ENCODE results near the gene WDFY3.

Gene WDFY3

DNA sequence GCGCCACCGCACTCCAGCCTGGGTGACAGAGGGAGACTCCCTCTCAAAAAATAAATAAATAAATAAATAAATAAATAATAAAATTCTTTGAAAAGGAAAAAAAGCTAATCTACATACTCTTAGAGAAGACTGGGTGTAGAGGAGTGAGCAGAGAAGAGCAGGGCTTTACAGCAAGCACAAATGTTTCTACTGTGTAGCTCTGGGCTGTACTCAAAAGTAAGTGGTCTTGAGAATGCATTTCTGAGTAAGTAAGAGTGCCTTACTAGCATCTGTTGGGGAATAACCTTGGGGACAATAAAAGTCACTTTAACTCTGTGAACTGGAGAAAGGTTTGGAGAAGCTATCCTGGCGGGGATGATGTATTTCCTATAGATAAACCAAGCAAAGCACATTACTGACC lies 185.8 kb downstream of the WDFY3 start:
- DNase-seq = no peak

DNA sequence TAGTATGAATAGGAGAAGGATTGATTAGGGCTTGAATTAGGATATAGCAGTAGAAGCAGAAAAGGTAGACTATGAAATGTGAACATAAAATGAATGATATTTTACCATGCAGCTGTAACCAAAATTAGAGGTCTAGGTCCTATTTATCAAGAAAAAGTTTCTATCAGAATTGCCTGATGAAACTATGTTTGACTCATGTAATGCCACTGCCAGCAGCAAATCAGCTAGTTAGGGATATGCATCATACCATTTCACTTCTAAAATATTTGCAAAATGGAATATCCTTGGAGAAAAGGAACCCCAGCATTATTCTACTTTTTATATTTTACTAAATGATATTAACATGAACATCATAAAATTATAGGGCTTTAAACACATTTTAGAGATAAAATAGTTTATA lies 188.4 kb downstream of the WDFY3 start:
- no peak for DNase-seq

DNA sequence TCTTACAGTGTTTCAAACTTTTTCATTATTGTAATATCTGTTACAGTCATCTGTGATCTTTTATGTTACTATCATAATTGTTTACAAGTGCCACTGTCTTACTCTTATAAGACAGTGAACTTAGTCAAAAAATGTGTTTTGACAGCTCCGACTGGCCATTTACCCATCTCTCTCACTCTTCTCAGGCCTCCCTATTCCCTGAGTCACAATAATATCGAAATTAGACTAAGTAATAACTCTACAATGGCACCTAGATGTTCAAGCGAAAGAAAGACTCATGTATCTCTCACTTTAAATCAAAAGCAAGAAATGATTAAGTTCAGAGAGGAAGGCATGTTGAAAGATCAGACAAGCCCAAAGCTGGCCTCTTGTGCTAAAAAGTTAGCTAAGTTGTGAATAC lies 199.3 kb downstream of the WDFY3 start:
- DNase-seq = no peak

DNA sequence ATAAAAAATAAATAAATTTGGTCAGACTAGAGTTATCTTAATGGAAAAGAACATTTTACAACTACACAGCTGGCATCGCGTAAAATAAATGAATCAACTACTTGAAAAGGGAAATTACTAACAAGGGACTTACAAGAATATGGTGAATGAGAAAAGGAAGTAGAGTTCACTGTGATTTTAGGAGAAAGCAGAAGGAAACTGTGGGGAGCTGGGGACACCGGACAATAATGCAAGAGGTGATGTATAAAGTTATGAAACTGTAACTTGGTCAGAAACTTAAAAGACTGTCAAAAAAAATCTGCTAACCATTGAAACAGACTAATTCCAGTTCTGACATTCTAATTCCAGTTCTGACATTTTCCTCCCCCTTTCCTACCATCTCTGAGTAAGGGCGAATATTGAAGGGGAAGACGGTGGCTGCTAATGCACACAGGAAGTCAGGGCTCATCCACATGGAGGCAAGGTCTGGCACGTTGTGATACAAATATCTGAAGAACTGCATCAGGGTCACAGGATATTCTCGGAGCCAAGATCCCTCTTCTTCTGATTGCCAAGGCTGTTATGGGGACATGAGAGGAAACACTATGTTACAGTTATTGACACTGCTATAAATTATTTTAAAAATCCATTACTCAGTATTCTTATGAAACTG lies 213.0 kb downstream of the WDFY3 start:
- DNase-seq = no peak

DNA sequence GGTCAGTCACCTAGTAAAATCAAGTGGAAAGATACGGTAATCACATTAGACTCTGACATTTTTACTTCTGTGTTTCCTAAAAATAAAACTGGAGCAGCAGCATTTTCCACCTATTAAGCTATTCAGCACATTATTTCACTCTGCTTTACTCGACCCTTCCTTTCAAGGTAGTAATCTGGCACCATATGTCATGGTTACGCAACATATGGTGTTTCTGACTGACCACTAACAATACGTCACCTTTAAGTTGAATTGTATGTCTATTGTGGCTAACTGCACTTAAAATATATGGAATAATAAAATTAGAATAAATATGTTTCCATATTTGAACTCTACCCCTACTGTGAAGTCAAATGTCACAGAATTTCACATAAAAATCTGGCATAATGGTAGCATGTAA lies 214.8 kb downstream of the WDFY3 start:
- DNase-seq = no peak

DNA sequence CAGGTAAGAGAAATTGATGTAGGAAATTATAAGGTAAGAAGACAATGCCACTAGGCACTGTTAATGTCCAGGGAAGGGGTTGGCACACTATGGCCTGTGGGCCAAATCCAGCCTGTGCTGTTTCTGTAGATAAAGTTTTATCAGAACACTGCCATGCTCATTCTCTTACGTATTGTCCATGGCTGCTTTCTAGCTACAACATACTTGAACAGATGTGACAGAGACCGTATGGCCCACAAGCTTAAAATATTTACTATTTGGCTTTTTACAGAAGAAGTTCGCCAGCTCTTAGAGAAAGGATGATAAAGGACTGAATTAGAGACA lies 215.6 kb downstream of the WDFY3 start:
- DNase-seq = no peak

DNA sequence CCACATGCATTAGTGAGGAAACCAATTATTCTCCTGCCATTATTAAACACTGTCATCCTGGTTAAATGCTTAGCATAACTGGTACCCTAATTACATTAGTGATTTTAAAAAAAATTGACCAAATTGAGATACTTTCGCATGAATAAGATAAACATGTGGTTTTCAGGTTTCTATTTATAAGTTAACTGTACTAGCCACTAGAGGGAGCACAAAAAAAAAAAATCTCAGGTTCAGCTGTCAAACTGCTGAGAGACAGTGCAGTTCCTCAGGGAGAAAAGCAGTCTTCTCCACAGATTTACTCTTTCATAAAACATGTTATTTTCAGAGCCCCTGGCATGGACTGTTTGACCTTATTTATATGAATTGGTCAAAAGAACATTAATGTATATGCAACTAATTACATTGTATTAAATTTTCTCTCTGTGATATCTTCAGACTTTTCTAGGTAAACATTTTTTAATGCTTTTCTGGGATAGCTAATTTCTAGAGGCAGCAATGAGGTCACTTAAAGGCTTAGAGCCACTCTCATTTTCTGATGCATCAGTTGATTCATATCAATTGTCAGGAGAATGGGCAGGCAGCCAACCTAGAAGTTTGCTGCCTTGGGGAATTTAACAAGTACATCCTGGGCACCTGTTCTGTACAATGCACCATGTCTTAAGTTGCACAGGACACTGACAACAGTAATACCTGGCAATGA lies 216.1 kb downstream of the WDFY3 start:
- peak; percentile 52 for DNase-seq

DNA sequence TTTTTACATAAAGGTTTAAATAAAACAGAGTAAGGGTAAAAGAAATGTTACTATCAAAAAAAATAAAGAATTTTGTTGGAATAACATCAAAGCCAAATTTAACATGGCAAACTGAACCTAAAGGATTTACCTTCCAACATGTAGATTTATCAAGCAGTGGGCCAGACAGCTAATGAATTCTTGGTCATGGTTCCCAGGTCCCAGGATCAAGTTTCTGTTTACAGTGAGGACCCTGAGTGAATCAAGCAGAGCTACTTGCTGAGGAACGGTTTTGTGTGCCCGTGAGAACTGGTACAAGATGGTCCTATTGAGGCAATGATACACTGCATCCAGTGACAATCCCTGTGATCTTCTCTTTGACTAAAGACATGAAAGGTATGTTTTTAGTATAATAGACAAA lies 226.4 kb downstream of the WDFY3 start:
- DNase-seq = no peak

DNA sequence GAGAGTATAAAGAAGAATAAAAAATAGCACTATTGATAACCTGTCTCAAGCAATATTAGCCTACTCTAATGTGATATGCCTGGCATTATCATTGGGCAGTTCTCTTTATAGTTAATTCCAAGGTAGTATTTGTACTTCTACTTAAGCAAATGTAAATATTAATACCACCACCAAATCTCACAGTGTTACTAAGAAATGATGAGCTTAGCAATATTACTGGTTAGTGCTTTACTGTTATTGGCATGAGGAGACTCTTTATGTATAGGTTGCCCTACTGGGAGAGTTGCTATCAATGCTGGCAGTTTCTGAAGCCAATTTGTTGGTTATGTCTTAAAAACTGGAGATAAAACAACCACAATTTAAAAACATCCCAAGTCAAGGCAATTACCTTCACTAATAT lies 227.9 kb downstream of the WDFY3 start:
- DNase-seq = no peak

DNA sequence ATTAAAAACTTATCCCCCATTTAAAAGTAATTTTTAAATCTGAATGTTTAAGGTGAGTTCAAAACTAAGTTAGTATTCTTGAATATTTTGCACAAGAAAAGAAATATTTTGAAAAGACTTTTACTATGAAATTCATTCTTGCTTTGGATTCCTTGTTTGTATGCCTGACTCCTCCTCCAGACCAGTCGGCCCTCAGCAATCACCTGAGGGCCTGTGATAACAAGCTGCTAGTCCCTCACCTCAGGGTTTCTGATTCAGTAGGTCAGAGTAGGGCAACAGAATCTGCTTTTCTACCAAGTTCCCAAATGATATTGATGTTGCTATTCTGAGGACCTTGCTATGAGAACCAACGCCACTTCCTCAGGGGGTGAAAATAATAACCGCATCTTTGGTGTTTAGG lies 228.8 kb downstream of the WDFY3 start:
- no peak for DNase-seq

DNA sequence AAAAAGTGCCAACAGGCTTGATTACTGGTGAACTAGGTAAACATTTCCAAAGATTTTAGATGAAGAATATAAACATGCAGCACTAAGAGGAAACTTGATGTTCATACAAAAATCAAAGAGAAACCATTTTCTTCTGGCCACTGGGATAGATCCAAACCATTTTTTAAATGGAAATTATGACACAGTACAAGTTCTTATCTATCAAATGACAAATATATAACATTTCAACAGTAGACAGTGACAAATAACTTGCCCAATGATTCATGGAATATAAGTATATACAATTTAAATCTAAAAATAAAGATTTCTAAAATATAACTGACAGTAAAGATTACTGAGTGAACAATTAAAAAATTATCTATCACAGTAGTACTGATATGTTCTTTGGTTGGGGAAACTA lies 232.5 kb downstream of the WDFY3 start:
- no peak for DNase-seq

DNA sequence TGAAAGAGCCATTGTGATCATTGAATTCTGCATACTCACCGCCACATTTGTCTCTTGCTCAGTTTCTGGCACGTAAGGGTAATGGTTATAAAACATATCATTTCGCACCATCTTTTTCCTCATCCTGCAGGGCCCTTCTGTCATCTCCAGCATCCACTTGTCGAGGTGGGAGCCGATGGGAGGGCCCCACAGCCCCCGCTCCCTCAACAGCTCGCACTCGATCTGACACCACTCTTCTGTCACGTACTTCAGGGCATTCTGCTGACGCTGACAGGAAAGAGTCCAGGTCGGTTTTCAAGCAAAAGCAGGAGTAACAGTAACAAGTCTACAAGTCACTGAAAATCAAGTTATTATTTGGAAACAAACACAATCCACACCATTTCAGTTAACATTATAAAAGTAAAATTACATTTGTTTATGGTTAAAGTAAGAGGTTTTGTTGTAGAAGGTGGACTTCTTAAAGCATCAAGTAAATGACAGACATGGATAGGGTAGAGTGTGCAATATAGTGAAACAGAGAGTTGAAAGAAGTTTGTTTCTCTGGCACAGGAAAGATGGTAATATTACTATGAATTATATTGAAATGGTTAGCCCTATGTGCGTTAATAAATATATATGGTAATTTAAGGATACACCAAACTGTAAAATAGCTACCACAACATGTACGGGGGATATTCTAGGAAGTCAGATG lies 233.0 kb downstream of the WDFY3 start:
- no peak for DNase-seq

DNA sequence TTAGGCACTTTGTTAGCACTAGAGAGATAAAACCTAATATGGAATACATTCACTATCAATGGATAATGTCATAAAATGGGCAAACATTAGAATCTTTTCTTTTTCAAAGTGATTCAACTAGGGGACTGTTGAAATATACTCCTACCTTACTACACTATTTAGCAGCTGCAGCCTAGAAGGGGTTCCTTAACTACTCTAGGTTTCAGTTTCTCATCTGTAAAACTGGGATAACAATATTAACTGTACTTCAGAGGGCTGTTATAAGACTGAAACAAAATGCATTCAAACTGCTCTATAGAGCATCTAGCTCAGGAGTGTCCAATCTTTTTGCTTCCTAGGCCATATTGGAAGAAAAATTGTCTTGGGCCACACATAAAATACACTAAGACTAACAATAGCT lies 236.1 kb downstream of the WDFY3 start:
- DNase-seq = peak; percentile 18

DNA sequence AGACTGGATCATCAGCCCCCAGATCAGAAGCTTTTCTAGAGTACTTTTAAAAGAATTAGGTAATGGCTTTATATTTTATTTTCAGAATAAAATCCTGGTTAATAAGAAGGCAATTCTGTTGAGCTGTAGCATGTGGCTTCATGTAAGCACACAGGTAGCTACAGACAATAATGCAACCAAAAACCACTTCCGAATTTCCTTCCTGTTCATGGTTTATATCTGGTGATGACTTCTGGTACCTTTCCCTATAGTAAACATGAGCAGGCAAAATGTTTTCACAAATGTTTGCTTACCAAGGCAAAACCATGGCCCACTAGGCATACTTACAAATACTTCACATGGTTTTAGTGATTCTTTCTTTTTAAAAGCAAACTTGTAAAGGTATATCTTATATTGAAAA lies 239.0 kb downstream of the WDFY3 start:
- peak; percentile 52 for DNase-seq

DNA sequence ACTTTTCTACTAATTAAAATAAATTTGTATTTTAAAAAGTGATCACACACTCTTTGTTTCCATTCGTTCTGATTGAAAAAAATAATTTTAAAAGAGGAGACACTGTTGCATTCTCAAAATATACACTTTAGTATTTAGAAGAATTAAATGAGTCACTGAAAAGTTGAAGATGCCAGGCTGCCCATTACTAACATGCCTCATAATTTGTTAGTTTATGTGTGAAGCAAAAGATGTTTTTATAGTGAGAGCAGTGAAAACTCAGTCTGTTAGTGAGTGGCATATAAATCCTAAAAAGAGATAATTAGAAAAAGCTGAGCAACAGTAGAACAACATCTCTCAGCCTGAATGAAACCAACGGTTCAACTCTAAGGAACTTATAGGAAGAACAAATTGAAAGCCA lies 240.1 kb downstream of the WDFY3 start:
- no peak for DNase-seq

DNA sequence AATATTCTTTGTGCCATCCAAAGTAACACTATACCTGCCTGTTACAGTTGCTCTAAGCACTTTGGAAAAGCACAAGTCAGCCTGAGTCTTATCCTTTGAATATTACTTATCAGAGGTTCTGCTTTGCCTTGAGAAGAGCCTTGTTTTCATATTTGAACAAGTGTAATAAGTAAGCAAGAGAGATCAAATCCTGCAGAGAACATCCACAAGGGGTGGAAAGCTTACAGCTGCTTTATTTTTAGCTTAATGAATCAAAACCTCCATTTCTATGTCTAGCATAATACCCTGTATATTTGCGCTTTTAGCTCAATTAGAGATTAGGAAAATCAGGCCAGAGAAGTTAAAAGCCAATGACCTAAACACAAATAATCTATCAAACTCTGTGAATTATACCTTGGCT lies 243.8 kb downstream of the WDFY3 start:
- no peak for DNase-seq

DNA sequence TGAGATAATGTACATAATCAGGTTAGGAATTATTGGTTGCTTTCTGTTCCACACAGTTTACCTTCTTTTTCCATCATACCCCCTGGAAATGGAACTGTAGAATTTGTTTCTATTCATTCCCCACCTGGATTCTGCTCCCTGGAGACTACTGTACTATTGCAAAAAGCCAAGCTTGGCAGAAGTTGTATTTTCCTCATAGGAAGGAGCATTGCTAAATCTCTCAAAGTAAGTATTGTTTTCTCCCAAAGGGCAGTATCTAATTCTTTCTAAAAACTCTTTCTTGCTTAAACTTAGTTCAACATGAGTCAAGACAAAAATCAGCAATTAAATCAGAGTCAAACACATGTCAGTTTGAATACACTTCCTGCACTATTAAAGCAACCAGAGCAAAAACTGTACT lies 247.4 kb downstream of the WDFY3 start:
- DNase-seq = no peak

DNA sequence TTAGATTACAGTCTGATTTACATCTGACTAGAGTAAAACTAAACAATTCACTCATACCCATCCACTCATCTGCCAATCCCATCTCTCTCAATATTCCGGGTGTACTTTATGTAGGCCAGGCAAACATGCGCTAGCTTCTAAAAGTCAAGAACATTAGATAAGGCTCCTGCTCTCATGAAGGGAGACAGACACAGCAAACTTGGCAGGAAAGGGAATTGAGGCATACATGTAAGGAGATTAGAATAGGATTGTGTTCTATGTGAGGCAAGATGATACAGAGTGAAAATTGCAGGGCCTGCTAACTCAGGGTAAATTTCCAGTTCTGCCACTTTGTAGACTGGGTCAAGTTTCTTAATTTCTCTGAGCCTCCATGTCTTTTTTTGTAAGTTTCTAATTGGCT lies 247.8 kb downstream of the WDFY3 start:
- no peak for DNase-seq

DNA sequence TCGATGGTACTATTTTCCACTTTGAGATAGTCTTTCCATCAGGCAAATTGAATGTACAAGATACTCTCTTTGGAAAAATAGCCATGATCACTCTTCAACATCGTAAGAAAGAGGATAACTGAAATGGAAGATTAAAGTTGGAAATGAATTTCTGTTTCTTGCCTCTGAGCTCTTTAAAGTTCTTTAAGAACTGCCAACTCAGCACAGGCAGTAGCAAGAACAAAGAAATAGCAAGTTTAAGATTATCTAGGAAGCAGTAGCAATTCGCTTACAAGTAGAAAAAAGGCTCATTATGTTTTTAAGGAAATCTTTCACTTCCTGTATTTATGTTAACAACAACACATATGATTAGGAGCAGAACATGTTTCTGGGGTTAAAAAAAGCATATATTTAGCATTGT lies 255.9 kb downstream of the WDFY3 start:
- DNase-seq = peak; percentile 48

DNA sequence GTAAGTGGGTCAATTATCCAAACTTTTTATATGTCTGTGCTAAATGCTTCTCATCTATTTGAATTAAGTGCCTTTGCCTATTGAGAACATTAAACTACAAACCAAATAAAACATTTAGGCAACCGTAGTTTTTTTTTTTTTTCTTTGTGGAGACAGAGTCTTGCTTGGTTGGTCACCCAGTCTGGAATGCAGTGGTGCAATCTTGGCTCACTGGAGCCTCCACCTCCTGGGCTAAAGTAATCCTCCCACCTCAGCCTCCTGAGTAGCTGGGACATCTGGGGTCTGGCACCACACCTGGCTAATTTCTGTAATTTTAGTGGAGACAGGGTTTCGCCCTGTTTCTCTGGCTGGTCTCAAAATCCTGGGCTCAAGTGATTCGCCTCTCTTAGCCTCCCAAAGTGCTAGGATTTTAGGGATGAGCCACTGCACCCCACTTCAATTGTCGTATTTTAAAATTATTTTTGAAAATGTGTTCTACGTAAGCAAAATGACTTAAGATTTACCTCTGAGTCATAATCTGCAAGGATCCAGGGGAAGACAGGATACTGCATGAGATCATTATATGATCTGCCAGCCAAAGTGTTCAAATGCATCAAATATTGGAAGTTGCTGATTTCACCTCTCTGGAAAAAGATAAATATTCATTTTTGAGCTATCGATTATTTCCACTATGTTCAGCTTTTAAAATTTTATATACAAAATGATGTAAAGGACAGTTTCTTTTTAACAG lies 257.9 kb downstream of the WDFY3 start:
- DNase-seq = no peak

DNA sequence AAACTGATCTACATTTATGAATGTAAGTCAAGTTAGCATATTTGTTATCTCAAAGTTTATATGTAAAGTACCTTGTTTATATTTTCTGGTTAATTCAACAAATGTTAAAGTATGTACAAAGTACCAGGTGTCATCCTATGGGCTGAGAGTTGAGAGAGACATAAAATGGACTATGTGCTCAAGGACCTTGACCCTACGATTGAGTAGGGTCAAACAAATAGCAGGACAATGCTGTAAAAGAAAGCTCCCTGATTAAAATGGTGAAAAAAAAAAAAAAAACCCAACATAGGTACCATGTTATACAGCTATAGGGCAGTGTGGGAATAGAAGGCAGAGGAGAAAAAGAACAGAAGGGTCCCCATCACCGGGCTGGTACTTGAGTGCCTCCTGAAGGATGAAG lies 260.2 kb downstream of the WDFY3 start:
- DNase-seq = no peak

DNA sequence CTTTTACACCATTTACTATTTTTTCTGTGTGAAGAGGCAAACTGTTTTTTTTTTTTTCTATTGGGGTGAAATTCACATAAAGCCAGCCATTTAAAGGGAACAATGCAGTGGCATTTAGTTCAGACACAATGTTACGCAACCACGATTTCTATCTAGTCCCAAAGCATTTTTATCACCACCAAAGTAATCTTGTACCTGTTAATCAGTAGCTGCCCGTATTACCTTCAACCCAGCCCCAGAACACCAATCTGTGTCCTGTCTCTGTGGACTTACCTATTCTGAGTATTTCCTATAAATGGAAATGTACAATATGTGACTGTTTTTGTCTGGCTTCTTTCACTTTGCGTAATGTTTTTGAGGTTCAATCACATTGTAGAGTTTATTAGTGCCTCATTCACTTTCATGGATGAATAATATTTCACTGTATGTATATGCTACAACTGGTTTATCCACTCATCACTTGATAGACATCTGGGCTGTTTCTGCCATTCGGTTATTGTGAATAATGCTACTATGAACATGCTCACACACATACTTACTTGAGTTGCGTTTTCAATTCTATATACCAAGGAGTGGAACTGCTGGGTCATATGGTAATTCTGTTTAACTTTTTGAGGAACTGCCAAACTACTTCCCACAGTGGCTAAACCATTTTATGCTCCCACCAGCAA lies 267.4 kb downstream of the WDFY3 start:
- no peak for DNase-seq

DNA sequence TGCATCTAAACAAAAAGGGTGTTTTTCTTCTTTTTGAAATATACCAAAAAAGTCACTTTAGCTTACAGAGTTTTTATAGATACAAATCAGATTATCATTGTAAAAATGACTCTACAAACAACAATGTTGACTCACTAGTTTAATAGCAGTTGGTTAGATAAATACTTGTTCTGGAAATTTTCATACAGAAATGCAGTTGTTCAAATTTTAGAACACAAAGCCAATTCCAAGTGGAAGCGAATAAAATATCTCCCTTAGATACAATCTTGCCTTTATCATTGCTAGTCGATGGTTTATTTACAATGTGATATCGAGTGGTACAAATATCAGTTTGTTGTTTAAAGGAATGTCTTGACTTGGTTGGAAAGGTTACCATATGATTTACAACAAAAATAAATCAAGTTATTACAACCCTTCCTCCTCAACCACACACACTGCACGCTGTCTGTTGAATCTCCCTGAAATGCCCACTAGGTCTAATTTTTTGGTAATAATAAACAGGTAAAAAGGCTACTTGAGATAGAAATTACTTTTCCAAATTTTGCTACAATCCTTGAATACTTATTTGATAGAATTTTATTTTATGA lies 268.8 kb downstream of the WDFY3 start:
- no peak for DNase-seq

Data from RPMI8226 (cell line).